GM12865 (cell line): ENCODE data around the gene FLCN.
"Not testable (repeated sequence)": the region's sequence is repeated elsewhere in the genome, so short reads cannot be mapped to it uniquely, and the experiment has no call there.

Experiments
- DNase-seq: peaks from one replicate; pipeline ENCODE4 v3.0.0; 2010; ENCODE audit warnings: low read depth
- H3K4me3 ChIP-seq: 2 replicates; pipeline ENCODE4 v1.5.1; 2011; ENCODE audit warnings: mild to moderate bottlenecking, low read depth, low read length, control low read depth
- TF ChIP-seq, protein P1 (sequence below): IDR thresholded peaks from 2 replicates; pipeline ENCODE4 v1.5.1; 2011; ENCODE audit warnings: low read length, control low read depth, low read depth, inconsistent platforms; ENCODE audit not compliant: insufficient read depth; ENCODE audit errors: missing control alignments

Gene FLCN

DNA sequence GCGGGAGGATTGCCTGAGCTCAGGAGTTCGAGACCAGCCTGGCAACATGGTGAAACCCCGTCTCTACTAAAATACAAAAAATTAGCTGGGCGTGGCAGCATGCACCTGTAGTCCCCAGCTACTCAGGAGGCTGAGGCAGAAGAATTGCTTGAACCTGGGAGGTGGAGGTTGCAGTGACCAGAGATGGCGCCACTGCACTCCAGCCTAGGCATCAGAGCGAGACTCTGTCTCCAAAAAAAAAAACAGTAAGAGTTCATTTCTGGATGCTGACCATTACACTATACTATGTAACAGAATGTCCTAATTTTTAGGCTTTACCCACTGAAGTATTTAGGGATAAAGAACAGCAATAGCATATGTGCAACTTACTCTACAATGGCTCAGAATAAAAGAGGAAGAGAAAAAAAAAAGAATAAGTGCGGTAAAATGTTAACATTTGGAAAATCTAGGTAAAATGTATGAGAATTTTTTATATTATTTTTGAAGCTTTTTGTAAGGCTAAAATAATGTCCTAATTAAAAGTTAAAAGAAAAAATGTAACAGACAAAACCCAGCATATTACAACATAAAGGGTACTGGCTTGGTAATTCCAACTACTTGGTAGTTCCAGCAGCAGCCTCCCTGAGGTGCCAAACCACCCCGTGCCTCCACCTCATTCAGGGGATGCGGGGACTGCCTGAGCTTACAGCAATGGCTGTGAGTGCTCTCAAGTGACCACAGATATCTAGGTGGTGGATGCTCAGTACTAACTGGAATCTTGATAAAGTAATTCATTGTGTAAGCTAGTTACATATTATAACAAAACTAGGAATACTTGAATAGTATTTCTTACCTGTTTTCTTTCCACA is 33.2 kb upstream of the FLCN start:
- TF ChIP-seq, protein P1, sequence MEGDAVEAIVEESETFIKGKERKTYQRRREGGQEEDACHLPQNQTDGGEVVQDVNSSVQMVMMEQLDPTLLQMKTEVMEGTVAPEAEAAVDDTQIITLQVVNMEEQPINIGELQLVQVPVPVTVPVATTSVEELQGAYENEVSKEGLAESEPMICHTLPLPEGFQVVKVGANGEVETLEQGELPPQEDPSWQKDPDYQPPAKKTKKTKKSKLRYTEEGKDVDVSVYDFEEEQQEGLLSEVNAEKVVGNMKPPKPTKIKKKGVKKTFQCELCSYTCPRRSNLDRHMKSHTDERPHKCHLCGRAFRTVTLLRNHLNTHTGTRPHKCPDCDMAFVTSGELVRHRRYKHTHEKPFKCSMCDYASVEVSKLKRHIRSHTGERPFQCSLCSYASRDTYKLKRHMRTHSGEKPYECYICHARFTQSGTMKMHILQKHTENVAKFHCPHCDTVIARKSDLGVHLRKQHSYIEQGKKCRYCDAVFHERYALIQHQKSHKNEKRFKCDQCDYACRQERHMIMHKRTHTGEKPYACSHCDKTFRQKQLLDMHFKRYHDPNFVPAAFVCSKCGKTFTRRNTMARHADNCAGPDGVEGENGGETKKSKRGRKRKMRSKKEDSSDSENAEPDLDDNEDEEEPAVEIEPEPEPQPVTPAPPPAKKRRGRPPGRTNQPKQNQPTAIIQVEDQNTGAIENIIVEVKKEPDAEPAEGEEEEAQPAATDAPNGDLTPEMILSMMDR: peak; percentile 17

DNA sequence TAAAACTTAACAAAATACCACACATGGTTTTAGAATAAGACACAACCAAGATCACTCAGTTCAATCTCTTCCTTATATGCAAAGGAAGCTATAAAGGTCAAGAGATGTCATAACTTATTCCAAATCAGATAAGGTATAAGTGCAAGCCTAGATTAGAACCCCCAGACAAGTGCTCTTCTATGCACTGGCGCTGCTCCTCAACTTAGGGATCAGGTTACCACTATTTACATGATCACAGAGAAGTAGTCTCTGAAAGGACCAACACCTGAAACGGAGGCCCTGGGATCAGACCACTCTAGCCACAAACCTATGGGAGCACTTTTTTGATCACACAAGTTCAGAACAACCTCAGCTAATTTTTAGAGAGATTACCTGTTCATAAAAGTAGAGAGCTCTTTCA is 27.5 kb upstream of the FLCN start:
- TF ChIP-seq, protein P1: no peak
- no peak for DNase-seq
- no peak overlapping the region for H3K4me3 ChIP-seq

More for the DNA sequence above, 33.2 kb upstream of the FLCN start:
- no peak overlapping the region for H3K4me3 ChIP-seq
- peak; percentile 13 for DNase-seq

- TF ChIP-seq, protein P1: no peak
- no peak overlapping the region for H3K4me3 ChIP-seq
- no peak for DNase-seq
Measured at GRCh38 chr17:17258998-17259397, 22.0 kb upstream of the FLCN start.

- TF ChIP-seq, protein P1: no peak
- no peak for DNase-seq
- H3K4me3 ChIP-seq: no peak overlapping the region
Measured at GRCh38 chr17:17258011-17258410, 21.0 kb upstream of the FLCN start.

- no peak for DNase-seq
- TF ChIP-seq, protein P1: no peak
- H3K4me3 ChIP-seq: no peak overlapping the region
Measured at GRCh38 chr17:17256316-17256715, 19.3 kb upstream of the FLCN start.

- not testable (repeated sequence) for H3K4me3 ChIP-seq, DNase-seq
Measured at GRCh38 chr17:17255689-17256088, 18.7 kb upstream of the FLCN start.

GRCh38 chr17:17254036-17254435 is 17.1 kb upstream of the FLCN start:
- no peak for DNase-seq
- TF ChIP-seq, protein P1: no peak
- H3K4me3 ChIP-seq: no peak overlapping the region
